Retinal pigment epithelial cell (primary cell): ENCODE results near the gene IL6.

Experiments used
- DNase-seq: peaks from one replicate; pipeline ENCODE4 v3.0.0-alpha.2; 2010; ENCODE audit warnings: low read depth
- H3K4me3 ChIP-seq: 2 replicates; pipeline ENCODE4 v1.5.1; 2011; ENCODE audit warnings: mild to moderate bottlenecking, low read length, control low read depth, moderate library complexity
- TF ChIP-seq, protein P1 (sequence below): conservative IDR thresholded peaks from 2 replicates; pipeline ENCODE4 v1.5.1; 2011; ENCODE audit warnings: low read depth, low read length, control low read depth, inconsistent platforms

The IL6 gene

DNA sequence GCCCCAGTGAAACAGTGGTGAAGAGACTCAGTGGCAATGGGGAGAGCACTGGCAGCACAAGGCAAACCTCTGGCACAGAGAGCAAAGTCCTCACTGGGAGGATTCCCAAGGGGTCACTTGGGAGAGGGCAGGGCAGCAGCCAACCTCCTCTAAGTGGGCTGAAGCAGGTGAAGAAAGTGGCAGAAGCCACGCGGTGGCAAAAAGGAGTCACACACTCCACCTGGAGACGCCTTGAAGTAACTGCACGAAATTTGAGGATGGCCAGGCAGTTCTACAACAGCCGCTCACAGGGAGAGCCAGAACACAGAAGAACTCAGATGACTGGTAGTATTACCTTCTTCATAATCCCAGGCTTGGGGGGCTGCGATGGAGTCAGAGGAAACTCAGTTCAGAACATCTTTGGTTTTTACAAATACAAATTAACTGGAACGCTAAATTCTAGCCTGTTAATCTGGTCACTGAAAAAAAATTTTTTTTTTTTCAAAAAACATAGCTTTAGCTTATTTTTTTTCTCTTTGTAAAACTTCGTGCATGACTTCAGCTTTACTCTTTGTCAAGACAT lies 574 bp upstream of the IL6 start:
- DNase-seq = peak; percentile 73

GRCh38 chr7:22727714-22728035 lies 675 bp downstream of the IL6 start:
- DNase-seq = no peak
- peak overlapping the region; percentile 40 for H3K4me3 ChIP-seq
- TF ChIP-seq, protein P1, sequence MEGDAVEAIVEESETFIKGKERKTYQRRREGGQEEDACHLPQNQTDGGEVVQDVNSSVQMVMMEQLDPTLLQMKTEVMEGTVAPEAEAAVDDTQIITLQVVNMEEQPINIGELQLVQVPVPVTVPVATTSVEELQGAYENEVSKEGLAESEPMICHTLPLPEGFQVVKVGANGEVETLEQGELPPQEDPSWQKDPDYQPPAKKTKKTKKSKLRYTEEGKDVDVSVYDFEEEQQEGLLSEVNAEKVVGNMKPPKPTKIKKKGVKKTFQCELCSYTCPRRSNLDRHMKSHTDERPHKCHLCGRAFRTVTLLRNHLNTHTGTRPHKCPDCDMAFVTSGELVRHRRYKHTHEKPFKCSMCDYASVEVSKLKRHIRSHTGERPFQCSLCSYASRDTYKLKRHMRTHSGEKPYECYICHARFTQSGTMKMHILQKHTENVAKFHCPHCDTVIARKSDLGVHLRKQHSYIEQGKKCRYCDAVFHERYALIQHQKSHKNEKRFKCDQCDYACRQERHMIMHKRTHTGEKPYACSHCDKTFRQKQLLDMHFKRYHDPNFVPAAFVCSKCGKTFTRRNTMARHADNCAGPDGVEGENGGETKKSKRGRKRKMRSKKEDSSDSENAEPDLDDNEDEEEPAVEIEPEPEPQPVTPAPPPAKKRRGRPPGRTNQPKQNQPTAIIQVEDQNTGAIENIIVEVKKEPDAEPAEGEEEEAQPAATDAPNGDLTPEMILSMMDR = no peak

More for the DNA sequence above, 574 bp upstream of the IL6 start:
- TF ChIP-seq, protein P1 = peak; percentile 75
- peak overlapping the region; percentile 15 for H3K4me3 ChIP-seq

- DNase-seq = no peak
- no peak overlapping the region for H3K4me3 ChIP-seq
- TF ChIP-seq, protein P1 = peak; percentile 70
These were observed 1.5 kb downstream of the IL6 start for GRCh38 chr7:22728401-22729029.

DNA sequence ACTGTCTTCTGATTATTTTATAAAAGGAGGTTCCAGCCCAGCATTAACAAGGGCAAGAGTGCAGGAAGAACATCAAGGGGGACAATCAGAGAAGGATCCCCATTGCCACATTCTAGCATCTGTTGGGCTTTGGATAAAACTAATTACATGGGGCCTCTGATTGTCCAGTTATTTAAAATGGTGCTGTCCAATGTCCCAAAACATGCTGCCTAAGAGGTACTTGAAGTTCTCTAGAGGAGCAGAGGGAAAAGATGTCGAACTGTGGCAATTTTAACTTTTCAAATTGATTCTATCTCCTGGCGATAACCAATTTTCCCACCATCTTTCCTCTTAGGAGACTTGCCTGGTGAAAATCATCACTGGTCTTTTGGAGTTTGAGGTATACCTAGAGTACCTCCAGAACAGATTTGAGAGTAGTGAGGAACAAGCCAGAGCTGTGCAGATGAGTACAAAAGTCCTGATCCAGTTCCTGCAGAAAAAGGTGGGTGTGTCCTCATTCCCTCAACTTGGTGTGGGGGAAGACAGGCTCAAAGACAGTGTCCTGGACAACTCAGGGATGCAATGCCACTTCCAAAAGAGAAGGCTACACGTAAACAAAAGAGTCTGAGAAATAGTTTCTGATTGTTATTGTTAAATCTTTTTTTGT lies 2.3 kb downstream of the IL6 start:
- TF ChIP-seq, protein P1 = no peak
- no peak overlapping the region for H3K4me3 ChIP-seq
- DNase-seq = no peak

GRCh38 chr7:22730066-22730710 lies 3.2 kb downstream of the IL6 start:
- DNase-seq = no peak
- TF ChIP-seq, protein P1 = no peak
- no peak overlapping the region for H3K4me3 ChIP-seq

DNA sequence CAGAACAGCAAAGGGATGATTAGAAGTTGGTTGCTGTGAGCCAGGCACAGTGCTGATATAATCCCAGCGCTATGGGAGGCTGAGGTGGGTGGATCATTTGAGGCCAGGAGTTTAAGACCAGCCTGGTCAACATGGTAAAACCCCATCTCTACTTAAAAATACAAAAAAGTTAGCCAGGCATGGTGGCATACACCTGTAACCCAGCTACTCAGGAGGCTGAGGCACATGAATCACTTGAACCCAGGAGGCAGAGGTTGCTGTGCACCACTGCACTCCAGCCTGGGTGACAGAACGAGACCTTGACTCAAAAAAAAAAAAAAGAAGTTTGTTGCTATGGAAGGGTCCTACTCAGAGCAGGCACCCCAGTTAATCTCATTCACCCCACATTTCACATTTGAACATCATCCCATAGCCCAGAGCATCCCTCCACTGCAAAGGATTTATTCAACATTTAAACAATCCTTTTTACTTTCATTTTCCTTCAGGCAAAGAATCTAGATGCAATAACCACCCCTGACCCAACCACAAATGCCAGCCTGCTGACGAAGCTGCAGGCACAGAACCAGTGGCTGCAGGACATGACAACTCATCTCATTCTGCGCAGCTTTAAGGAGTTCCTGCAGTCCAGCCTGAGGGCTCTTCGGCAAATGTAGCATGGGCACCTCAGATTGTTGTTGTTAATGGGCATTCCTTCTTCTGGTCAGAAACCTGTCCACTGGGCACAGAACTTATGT lies 4.1 kb downstream of the IL6 start:
- TF ChIP-seq, protein P1 = no peak
- DNase-seq = no peak
- no peak overlapping the region for H3K4me3 ChIP-seq
